ENCODE data around the gene NFATC1. TPM values are rescaled to one million over a fixed set of nuclear protein-coding genes. Genes with fewer than 3 reads are reported as not detected.

Gene NFATC1
- total RNA-seq, 2 experiments from 2014 or later: 97.2 to 98.3 TPM

DNA sequence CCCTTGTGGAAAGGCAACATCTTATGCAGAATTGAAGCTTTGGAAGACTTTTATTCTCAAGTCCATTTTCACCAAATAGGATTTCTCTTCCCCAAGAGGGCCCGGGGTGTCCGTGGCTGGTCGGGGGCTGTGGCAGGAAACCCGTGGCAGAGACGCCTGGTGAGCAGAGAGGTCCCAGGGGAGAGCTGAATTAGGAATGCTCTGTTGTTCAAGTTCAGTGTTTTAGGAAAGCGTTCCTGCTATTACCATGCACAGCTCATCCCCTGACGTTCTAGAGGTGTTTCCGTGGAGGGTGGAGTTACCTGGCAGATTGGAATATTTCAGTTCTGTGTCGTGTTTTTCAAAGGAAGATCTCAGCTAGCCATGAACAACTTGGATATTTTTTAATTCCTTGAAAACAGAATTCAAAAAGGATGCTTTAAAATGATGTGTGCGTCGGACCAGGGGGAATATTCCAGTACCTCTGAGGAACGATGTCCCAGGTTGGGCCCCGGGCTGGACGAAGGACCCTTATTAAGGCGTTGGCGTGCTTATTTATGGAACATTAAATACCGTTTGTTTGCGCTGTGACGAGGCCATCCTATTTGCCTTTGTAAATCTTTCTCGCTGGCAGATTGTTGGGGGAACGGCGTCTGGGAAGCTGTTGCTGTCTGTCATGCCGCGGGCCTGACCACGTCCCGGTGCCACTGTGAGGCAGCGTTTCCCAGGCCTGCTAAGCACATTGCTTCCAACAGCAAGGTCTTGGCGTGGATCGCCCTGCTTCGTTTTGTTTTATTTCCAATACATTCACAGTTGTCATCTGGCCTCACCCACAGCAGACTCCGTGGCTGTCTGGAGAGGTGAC is 8.2 kb downstream of the NFATC1 start:
- CTCF ChIA-PET: interaction anchor here (1.2 to 6.2 kb wide), 4 partner anchors 25 to 126 kb away, joined by 4 to 44 read pairs (median 10); no protein-coding TSS in a partner anchor
- H3K4me1 Mint-ChIP-seq (ENCODE audit: low read depth): peaks cover 59% of the 10 kb centered on the region
- TF ChIP-seq, protein P1, sequence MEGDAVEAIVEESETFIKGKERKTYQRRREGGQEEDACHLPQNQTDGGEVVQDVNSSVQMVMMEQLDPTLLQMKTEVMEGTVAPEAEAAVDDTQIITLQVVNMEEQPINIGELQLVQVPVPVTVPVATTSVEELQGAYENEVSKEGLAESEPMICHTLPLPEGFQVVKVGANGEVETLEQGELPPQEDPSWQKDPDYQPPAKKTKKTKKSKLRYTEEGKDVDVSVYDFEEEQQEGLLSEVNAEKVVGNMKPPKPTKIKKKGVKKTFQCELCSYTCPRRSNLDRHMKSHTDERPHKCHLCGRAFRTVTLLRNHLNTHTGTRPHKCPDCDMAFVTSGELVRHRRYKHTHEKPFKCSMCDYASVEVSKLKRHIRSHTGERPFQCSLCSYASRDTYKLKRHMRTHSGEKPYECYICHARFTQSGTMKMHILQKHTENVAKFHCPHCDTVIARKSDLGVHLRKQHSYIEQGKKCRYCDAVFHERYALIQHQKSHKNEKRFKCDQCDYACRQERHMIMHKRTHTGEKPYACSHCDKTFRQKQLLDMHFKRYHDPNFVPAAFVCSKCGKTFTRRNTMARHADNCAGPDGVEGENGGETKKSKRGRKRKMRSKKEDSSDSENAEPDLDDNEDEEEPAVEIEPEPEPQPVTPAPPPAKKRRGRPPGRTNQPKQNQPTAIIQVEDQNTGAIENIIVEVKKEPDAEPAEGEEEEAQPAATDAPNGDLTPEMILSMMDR (IDR thresholded peaks at IDR 0.05): no peak
- DNase-seq: no peak
- H3K27me3 Mint-ChIP-seq: no peaks in the 10 kb centered on the region
- ATAC-seq: no peak
- intact Hi-C loops (cut with micrococcal nuclease): loop anchor here (5.0 kb wide), 1 partner anchor 33 kb away; no protein-coding TSS in a partner anchor
- H3K36me3 Mint-ChIP-seq (ENCODE audit: low read depth): peaks cover 60% of the 10 kb centered on the region
- peaks cover 2% of the 10 kb centered on the region for H3K9me3 Mint-ChIP-seq
- peak overlapping the region; percentile 84 for H3K4me3 Mint-ChIP-seq
- POLR2A ChIA-PET: interaction anchor here (1.0 to 2.3 kb wide), 6 partner anchors 10 to 120 kb away, joined by 3 to 11 read pairs (median 4); no protein-coding TSS in a partner anchor
- H3K27ac Mint-ChIP-seq: peak overlapping the region; percentile 91

DNA sequence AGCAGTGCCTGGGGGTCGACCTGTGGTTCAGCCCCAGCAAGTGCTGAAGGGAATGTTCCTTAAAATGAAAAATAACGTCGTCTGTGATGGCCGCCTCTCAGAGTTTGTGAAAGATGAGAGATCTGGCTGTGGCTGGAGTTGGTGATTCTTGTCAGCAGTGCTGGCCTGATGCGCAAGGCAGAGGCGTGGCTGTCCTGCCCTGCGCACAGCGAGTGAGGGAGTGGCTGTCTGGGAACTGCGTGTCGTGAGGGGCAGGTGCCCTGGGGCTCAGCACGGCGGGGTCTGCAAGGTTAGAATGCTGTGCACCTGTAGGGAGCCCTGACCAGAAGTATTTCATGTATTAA is 8.8 kb downstream of the NFATC1 start:
- H3K9me3 Mint-ChIP-seq: peaks cover 2% of the 10 kb centered on the region
- peak overlapping the region; percentile 84 for H3K4me3 Mint-ChIP-seq
- no peak for DNase-seq
- intact Hi-C loops (cut with micrococcal nuclease): loop anchor here (5.0 kb wide), 1 partner anchor 33 kb away; no protein-coding TSS in a partner anchor
- H3K4me1 Mint-ChIP-seq (ENCODE audit: low read depth): peaks cover 58% of the 10 kb centered on the region
- CTCF ChIA-PET: interaction anchor here (1.2 to 6.2 kb wide), 4 partner anchors 25 to 125 kb away, joined by 4 to 44 read pairs (median 10); no protein-coding TSS in a partner anchor
- POLR2A ChIA-PET: interaction anchor here (0.9 to 2.2 kb wide), 4 partner anchors 11 to 279 kb away, joined by 3 to 9 read pairs (median 5); no protein-coding TSS in a partner anchor
- peaks cover 56% of the 10 kb centered on the region for H3K36me3 Mint-ChIP-seq (ENCODE audit: low read depth)
- H3K27ac Mint-ChIP-seq: peak overlapping the region; percentile 91
- H3K27me3 Mint-ChIP-seq: no peaks in the 10 kb centered on the region
- TF ChIP-seq, protein P1 (IDR thresholded peaks at IDR 0.05): no peak
- ATAC-seq: no peak

DNA sequence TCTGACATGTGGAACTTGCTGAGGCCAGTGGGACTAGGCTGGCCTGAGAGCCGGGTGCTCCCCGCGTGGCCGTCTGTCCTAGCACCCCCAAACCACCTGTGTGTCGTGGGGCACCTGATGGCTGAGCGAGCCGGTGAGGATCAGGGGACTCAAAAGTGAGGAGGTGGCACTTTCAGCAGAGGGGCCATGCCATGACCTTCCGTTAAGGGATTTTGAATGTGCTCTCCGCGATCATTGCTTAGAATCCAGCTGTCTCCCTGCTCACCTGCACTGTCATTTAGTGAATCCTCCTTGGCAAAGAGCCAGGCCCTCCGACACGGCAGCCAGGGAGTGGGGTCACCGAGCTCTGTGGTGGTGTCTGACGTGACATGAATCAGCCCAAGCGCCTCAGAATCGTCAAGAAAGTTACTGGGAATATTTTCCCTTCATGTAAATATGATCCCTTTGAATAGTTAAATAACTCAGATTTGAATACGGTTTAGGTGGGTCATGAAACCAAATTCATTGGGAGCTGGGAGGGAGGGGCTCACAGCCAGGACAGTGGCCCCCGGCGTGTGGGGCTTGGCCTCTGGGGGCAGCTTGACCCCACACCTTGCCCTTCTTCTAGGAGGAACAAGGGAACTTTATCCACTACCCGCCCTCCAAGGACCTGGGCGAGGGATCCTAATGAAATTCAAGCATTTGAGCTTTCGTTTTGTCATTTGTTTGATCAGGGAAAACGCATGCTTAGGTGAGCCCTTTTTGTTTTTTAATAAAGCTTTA is 9.5 kb downstream of the NFATC1 start:
- intact Hi-C loops (cut with micrococcal nuclease): no loop called here
- Mint-ChIP-seq H3K4me1 (ENCODE audit: low read depth) (peaks cover 58% of the 10 kb centered on the region), H3K9me3 (peaks cover 2% of the 10 kb centered on the region), H3K27me3 (no peaks in the 10 kb centered on the region), H3K27ac (peak overlapping the region; percentile 91), H3K4me3 (peak overlapping the region; percentile 84), H3K36me3 (ENCODE audit: low read depth) (peaks cover 56% of the 10 kb centered on the region)
- ChIA-PET CTCF (interaction anchor here (1.2 to 6.2 kb wide), 6 partner anchors 11 to 125 kb away, joined by 3 to 44 read pairs (median 6); no protein-coding TSS in a partner anchor), POLR2A (interaction anchor here (0.9 to 2.2 kb wide), 7 partner anchors 8 to 278 kb away, joined by 3 to 9 read pairs (median 5); no protein-coding TSS in a partner anchor)
- ATAC-seq (no peak), DNase-seq (peak; percentile 73)
- TF ChIP-seq, protein P1 (IDR thresholded peaks at IDR 0.05): no peak

DNA sequence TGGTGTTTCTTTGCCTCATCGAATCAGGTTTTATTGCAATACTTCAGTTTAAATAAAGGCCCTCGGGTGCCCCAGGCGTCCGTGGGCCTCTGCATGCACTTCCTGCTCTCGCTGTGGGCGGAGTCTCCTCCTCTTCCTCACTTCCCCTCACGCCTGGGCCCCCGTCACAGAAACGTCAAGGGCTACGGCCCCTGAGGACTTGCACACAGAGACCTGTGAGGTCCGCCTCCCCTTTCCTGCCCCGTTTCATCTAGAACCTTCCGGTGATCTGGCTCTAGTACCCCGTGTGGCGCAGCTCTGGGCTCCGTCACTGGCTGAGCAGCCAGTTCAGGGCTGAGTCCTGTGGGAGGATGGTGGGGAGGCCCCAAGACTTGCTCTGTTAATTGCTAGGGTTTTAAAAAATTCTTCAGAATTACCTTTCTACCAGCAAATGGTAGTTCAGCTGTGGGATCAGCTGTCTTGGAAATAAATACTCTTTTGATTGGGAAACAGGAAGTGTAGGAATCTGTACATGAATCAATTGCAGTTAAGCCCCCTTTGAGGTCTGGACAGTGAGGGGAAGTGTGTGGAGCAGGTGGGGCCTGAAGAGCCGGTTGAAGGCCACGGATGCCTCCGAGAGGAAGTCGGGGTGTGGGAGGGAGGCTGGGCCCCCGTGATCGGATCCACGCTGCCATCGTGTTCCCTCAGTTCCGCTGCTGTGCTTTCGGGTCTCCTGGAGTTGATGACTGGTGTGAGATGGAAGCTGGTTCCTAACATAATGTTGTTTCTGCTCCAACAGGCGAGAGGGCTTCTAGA is 10.2 kb downstream of the NFATC1 start:
- no peaks in the 10 kb centered on the region for H3K27me3 Mint-ChIP-seq
- intact Hi-C loops (cut with micrococcal nuclease): no loop called here
- ChIA-PET CTCF (interaction anchor here (1.2 to 6.2 kb wide), 6 partner anchors 10 to 124 kb away, joined by 3 to 44 read pairs (median 6); no protein-coding TSS in a partner anchor), POLR2A (interaction anchor here (0.7 to 2.2 kb wide), 10 partner anchors 9 to 278 kb away, joined by 3 to 9 read pairs (median 4); no protein-coding TSS in a partner anchor)
- H3K36me3 Mint-ChIP-seq (ENCODE audit: low read depth): peaks cover 61% of the 10 kb centered on the region
- peak; percentile 90 for ATAC-seq
- peak overlapping the region; percentile 91 for H3K27ac Mint-ChIP-seq
- H3K4me3 Mint-ChIP-seq: peak overlapping the region; percentile 84
- peaks cover 57% of the 10 kb centered on the region for H3K4me1 Mint-ChIP-seq (ENCODE audit: low read depth)
- DNase-seq: peak; percentile 96
- TF ChIP-seq, protein P1 (IDR thresholded peaks at IDR 0.05): no peak
- H3K9me3 Mint-ChIP-seq: peaks cover 2% of the 10 kb centered on the region

Measured in activated CD8-positive, alpha-beta T cell treated with anti-CD3 and anti-CD28 coated beads for 36 hours (primary cell).